A549 (cell line): ENCODE measurements around the gene CEACAM5. TPM values are rescaled to one million over a fixed set of nuclear protein-coding genes. Genes with fewer than 3 reads are reported as not detected.

Source experiments
- ATAC-seq, 2 experiments: fragments of 200-7000 bp in 1 of 2; fragments of >200 bp in 1 of 2; cut with Nextera tagmentation in 1 of 2; cut with Tn5 transposase in 1 of 2; 3 replicates each; pipeline versions ENCODE4 v1.8.0 to v1.9.1; 2018 to 2020; ENCODE audit warnings: mild to moderate bottlenecking in 1 of 2, moderate library complexity in 1 of 2
- CTCF ChIA-PET: fragments of 300-600 bp; sonication (Branson Sonifier 250); formaldehyde crosslinking; extraction: SDS; loops from one replicate; lab custom pipeline; 2021; ENCODE audit warnings: antibody characterized with exemption, inconsistent platforms; lab: Yijun Ruan, JAX
- POLR2A ChIA-PET: fragments of 350-600 bp; formaldehyde crosslinking; extraction: SDS; loops from one replicate; lab custom pipeline; 2021; ENCODE audit warnings: antibody characterized with exemption, inconsistent platforms; lab: Yijun Ruan, JAX
- DNase-seq, 2 experiments: peaks; one replicate each; pipeline versions ENCODE4 v3.0.0 to v3.0.0-alpha.2; 2011 to 2016; ENCODE audit warnings: low read depth in 1 of 2, low spot score in 1 of 2
- FAIRE-seq: peaks from 2 replicates; lab custom pipeline; 2011; peaks lifted over from hg19 to GRCh38; lab: Jason Lieb, UNC
- H3K27ac ChIP-seq, 2 experiments: fragments of >200 bp; sonication (Bioruptor Twin); formaldehyde crosslinking; 3 replicates each; pipeline ENCODE4 v1.5.1; 2016 to 2017
- H3K4me1 ChIP-seq: fragments of >200 bp; sonication (Bioruptor Twin); formaldehyde crosslinking; 3 replicates; pipeline ENCODE4 v1.6.1; 2016
- H3K4me2 ChIP-seq: fragments of >200 bp; sonication (Bioruptor Twin); formaldehyde crosslinking; 3 replicates; pipeline ENCODE4 v1.6.1; 2016
- H3K4me3 ChIP-seq: fragments of >200 bp; sonication (Bioruptor Twin); formaldehyde crosslinking; 3 replicates; pipeline ENCODE4 v1.5.1; 2016
- H3K9me3 ChIP-seq: fragments of >200 bp; sonication (Bioruptor Twin); formaldehyde crosslinking; 3 replicates; pipeline ENCODE4 v1.6.1; 2016
- BHLHE40 ChIP-seq: IDR thresholded peaks from 2 replicates; pipeline ENCODE4 v1.6.1; 2012; ENCODE audit warnings: low read depth, low read length, inconsistent platforms
- CEBPB ChIP-seq, 2 experiments: fragments of >200 bp in 1 of 2; sonication (Bioruptor Twin) in 1 of 2; formaldehyde crosslinking in 1 of 2; IDR thresholded peaks; 2 replicates each; pipeline ENCODE4 v1.6.1; 2012 to 2016
- CHD2 ChIP-seq: fragments of 150-350 bp; IDR thresholded peaks from 2 replicates; pipeline ENCODE4 v1.6.1; 2014; ENCODE audit warnings: low read length; ENCODE audit not compliant: partially characterized antibody
- CHD4 ChIP-seq: fragments of 200-600 bp; sonication (generic); IDR thresholded peaks from 2 replicates; pipeline ENCODE4 v1.6.1; 2016; ENCODE audit warnings: antibody characterized with exemption, mild to moderate bottlenecking, borderline replicate concordance
- FOSB ChIP-seq: fragments of 250-450 bp; sonication (Bioruptor Pico); IDR thresholded peaks from 2 replicates; pipeline ENCODE4 v1.5.0; 2020; ENCODE audit warnings: mild to moderate bottlenecking, moderate library complexity
- FOSL2 ChIP-seq, 2 experiments: fragments of 450-650 bp in 1 of 2; fragments of >200 bp in 1 of 2; sonication (Bioruptor Twin) in 1 of 2; formaldehyde crosslinking; IDR thresholded peaks; 2 replicates each; pipeline versions ENCODE4 v1.5.0 to v1.6.1; 2016 to 2020; ENCODE audit warnings: mild to moderate bottlenecking in 1 of 2, moderate library complexity in 1 of 2
- GATA3 ChIP-seq: IDR thresholded peaks from 2 replicates; pipeline ENCODE4 v1.6.1; 2012; ENCODE audit warnings: borderline replicate concordance
- HES2 ChIP-seq: fragments of >200 bp; sonication (Bioruptor Twin); formaldehyde crosslinking; IDR thresholded peaks from 2 replicates; pipeline ENCODE4 v1.6.1; 2016
- HEYL ChIP-seq: fragments of 250-450 bp; sonication (Bioruptor Pico); IDR thresholded peaks from 2 replicates; pipeline ENCODE4 v1.8.0; 2021; ENCODE audit warnings: mild to moderate bottlenecking, moderate library complexity
- HOXB5 ChIP-seq: fragments of 250-450 bp; sonication (Bioruptor Pico); IDR thresholded peaks from 2 replicates; pipeline ENCODE4 v1.5.0; 2020; ENCODE audit warnings: mild to moderate bottlenecking, moderate library complexity
- JUN ChIP-seq, 2 experiments: fragments of >200 bp; sonication (Bioruptor Twin); formaldehyde crosslinking; IDR thresholded peaks; 2 replicates in 1 of 2; 3 replicates in 1 of 2; pipeline ENCODE4 v1.6.1; 2016 to 2017
- JUNB ChIP-seq: fragments of >200 bp; sonication (Bioruptor Twin); formaldehyde crosslinking; IDR thresholded peaks from 2 replicates; pipeline ENCODE4 v1.6.1; 2016
- NFE2L2 ChIP-seq: fragments of 150-350 bp; conservative IDR thresholded peaks from 2 replicates; pipeline ENCODE4 v1.6.1; 2014; ENCODE audit warnings: low read length
- NPAS2 ChIP-seq: fragments of 250-450 bp; sonication (Bioruptor Pico); IDR thresholded peaks from 2 replicates; pipeline ENCODE4 v1.8.0; 2022; ENCODE audit warnings: mild to moderate bottlenecking, moderate library complexity, borderline replicate concordance
- POLR2AphosphoS2 ChIP-seq: conservative IDR thresholded peaks from 2 replicates; pipeline ENCODE4 v1.6.1; 2012; ENCODE audit warnings: low read length, improper control_type of control experiment, inconsistent platforms
- RAD21 ChIP-seq, 2 experiments: fragments of >200 bp in 1 of 2; sonication (Bioruptor Twin) in 1 of 2; formaldehyde crosslinking in 1 of 2; IDR thresholded peaks in 1 of 2; conservative IDR thresholded peaks in 1 of 2; 2 replicates in 1 of 2; 3 replicates in 1 of 2; pipeline ENCODE4 v1.6.1; 2012 to 2018; ENCODE audit warnings: inconsistent platforms in 1 of 2
- RFX5 ChIP-seq: fragments of 450-650 bp; IDR thresholded peaks from 2 replicates; pipeline ENCODE4 v1.7.1; 2014; ENCODE audit warnings: antibody characterized with exemption, mild to moderate bottlenecking, moderate library complexity
- RNF2 ChIP-seq: fragments of 200-600 bp; sonication (generic); IDR thresholded peaks from 2 replicates; pipeline ENCODE4 v1.6.1; 2016; ENCODE audit warnings: low read depth, mild to moderate bottlenecking, antibody characterized with exemption, moderate library complexity, borderline replicate concordance
- SMC3 ChIP-seq: fragments of >200 bp; sonication (Bioruptor Twin); formaldehyde crosslinking; IDR thresholded peaks from 3 replicates; pipeline ENCODE4 v1.6.1; 2018; ENCODE audit warnings: inconsistent platforms
- USF2 ChIP-seq: fragments of 450-650 bp; IDR thresholded peaks from 2 replicates; pipeline ENCODE4 v1.6.1; 2014; ENCODE audit warnings: antibody characterized with exemption
- ZFP36 ChIP-seq: fragments of 450-650 bp; IDR thresholded peaks from 2 replicates; pipeline ENCODE4 v1.6.1; 2014; ENCODE audit warnings: borderline replicate concordance; ENCODE audit not compliant: partially characterized antibody
- WGBS: methylation state at CpG from one replicate; pipeline ENCODE4 v1.1.6; 2017; ENCODE audit errors: missing lambda C conversion rate; 5-methylcytosine and 5-hydroxymethylcytosine counted together
- polyA plus RNA-seq, 4 experiments: library from polyadenylated mRNA; depleted of rRNA in 3 of 4; stranded (reverse); fragments of >200 nt; fragmentation: RNase III in 1 of 4; extraction: RNeasy Plus Mini Kit Qiagen cat#74134 plus additional on column Dnase treatment in 1 of 4; gene quantifications; 2 replicates in 3 of 4; 3 replicates in 1 of 4; pipeline ENCODE4 v1.2.3, GENCODE V29; 2011 to 2017
- TF ChIP-seq, protein P1 (sequence below): fragments of 250-450 bp; sonication (Bioruptor Pico); IDR thresholded peaks from 2 replicates; pipeline ENCODE4 v1.5.0; 2020; ENCODE audit warnings: low read depth, mild to moderate bottlenecking, moderate library complexity
- TF ChIP-seq, protein P2 (sequence below): fragments of >200 bp; sonication (Bioruptor Twin); formaldehyde crosslinking; IDR thresholded peaks from 3 replicates; pipeline ENCODE4 v1.6.1; 2016
- TF ChIP-seq, protein P3 (sequence below): fragments of >200 bp; sonication (Bioruptor Twin); formaldehyde crosslinking; IDR thresholded peaks from 3 replicates; pipeline ENCODE4 v1.5.1; 2016
- TF ChIP-seq, protein P4 (sequence below): IDR thresholded peaks from 2 replicates; pipeline ENCODE4 v1.6.1; 2012

CEACAM5 gene
- polyA plus RNA-seq, 2 of the 4 experiments (the other 2 are of a cell fraction), result 1.3 TPM; not detected in 1

DNA sequence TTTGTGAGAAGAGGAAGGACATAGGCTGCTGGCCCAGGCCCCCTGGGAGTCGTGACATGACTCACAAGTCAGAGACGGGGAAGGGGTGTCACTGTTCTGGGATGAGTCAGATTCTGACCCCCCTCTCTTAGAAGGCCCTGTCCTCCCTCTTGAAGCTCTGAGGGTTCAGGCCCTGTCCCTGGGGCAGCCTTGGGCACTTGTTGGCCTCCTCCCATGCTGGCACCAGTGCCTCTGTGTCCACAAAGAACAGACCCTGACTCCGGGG is 17.7 kb upstream of the CEACAM5 start:
- ATAC-seq (no peak), DNase-seq (no peak), FAIRE-seq (no peak)
- H3K9me3 ChIP-seq, result peaks cover 10% of the 10 kb centered on the region; the same call in 2 of the 3 replicates
- TF ChIP-seq POLR2AphosphoS2 (no peak), USF2 (no peak), RFX5 (no peak), FOSB (no peak), HEYL (CRISPR knock-in tag) (no peak), CEBPB (IDR thresholded peaks at IDR 0.05) (no peak), ZFP36 (no peak), BHLHE40 (no peak), CHD2 (no peak), GATA3 (no peak), RNF2 (no peak), HES2 (no peak), CHD4 (no peak), JUNB (no peak), JUN (IDR thresholded peaks at IDR 0.05) (no peak)
- TF ChIP-seq, protein P1, sequence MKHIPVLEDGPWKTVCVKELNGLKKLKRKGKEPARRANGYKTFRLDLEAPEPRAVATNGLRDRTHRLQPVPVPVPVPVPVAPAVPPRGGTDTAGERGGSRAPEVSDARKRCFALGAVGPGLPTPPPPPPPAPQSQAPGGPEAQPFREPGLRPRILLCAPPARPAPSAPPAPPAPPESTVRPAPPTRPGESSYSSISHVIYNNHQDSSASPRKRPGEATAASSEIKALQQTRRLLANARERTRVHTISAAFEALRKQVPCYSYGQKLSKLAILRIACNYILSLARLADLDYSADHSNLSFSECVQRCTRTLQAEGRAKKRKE, result no peak
- TF ChIP-seq, protein P2, sequence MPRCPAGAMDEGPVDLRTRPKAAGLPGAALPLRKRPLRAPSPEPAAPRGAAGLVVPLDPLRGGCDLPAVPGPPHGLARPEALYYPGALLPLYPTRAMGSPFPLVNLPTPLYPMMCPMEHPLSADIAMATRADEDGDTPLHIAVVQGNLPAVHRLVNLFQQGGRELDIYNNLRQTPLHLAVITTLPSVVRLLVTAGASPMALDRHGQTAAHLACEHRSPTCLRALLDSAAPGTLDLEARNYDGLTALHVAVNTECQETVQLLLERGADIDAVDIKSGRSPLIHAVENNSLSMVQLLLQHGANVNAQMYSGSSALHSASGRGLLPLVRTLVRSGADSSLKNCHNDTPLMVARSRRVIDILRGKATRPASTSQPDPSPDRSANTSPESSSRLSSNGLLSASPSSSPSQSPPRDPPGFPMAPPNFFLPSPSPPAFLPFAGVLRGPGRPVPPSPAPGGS, result no peak
- H3K4me2 ChIP-seq, result no peak overlapping the region
- no peak overlapping the region for H3K4me3 ChIP-seq
- WGBS, result 12% methylated on average over 3 of the region's 3 CpGs
- no peaks in the 10 kb centered on the region for H3K4me1 ChIP-seq
- H3K27ac ChIP-seq, result no peak overlapping the region
- ChIA-PET POLR2A (no interaction called here), CTCF (interaction anchor here (0.5 to 12.9 kb wide), 33 partner anchors 9 to 1030 kb away, joined by 3 to 358 read pairs (median 4); partner anchors contain the start of genes CEACAM4, CEACAM5 and CEACAM6)

- CTCF ChIA-PET, result interaction anchor here (0.5 to 12.9 kb wide), 36 partner anchors 10 to 1029 kb away, joined by 3 to 358 read pairs (median 4); partner anchors contain the start of genes CEACAM4, CEACAM5 and CEACAM6
These were observed 17.0 kb upstream of the CEACAM5 start for GRCh38 chr19:41691268-41691970.

More at GRCh38 chr19:41691268-41691970, 17.0 kb upstream of the CEACAM5 start:
- H3K4me3 ChIP-seq, result no peak overlapping the region
- no peaks in the 10 kb centered on the region for H3K4me1 ChIP-seq
- whole genome bisulfite sequencing, result 20% methylated on average over 20 of the region's 20 CpGs
- POLR2A ChIA-PET, result no interaction called here
- TF ChIP-seq NPAS2 (CRISPR knock-in tag) (no peak), HEYL (CRISPR knock-in tag) (no peak), HOXB5 (no peak), RAD21 (conservative IDR thresholded peaks at IDR 0.05 in 1 of 2, IDR thresholded peaks at IDR 0.05 in 1 of 2) (peak; percentile 51 to 67; a peak in 4 of 5 replicates), FOSB (no peak), NFE2L2 (no peak), SMC3 (peak; percentile 64), CHD2 (no peak), RNF2 (no peak), POLR2AphosphoS2 (no peak), FOSL2 (IDR thresholded peaks at IDR 0.05) (no peak), FOSL2 (CRISPR knock-in tag; IDR thresholded peaks at IDR 0.05) (no peak)
- TF ChIP-seq, protein P3, sequence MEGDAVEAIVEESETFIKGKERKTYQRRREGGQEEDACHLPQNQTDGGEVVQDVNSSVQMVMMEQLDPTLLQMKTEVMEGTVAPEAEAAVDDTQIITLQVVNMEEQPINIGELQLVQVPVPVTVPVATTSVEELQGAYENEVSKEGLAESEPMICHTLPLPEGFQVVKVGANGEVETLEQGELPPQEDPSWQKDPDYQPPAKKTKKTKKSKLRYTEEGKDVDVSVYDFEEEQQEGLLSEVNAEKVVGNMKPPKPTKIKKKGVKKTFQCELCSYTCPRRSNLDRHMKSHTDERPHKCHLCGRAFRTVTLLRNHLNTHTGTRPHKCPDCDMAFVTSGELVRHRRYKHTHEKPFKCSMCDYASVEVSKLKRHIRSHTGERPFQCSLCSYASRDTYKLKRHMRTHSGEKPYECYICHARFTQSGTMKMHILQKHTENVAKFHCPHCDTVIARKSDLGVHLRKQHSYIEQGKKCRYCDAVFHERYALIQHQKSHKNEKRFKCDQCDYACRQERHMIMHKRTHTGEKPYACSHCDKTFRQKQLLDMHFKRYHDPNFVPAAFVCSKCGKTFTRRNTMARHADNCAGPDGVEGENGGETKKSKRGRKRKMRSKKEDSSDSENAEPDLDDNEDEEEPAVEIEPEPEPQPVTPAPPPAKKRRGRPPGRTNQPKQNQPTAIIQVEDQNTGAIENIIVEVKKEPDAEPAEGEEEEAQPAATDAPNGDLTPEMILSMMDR, result peak; percentile 77
- TF ChIP-seq, protein P4, sequence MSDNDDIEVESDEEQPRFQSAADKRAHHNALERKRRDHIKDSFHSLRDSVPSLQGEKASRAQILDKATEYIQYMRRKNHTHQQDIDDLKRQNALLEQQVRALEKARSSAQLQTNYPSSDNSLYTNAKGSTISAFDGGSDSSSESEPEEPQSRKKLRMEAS, result no peak
- H3K4me2 ChIP-seq, result peak overlapping the region; percentile 34; the same call in 2 of the 3 replicates
- peak; percentile 72 to 88 for ATAC-seq
- H3K9me3 ChIP-seq, result peaks cover 10% of the 10 kb centered on the region; the same call in 2 of the 3 replicates
- no peak overlapping the region for H3K27ac ChIP-seq
- peak; percentile 42 to 76 for DNase-seq
- peak; percentile 99 for FAIRE-seq
